NCI-H128 (cell line): ENCODE measurements around the gene VDAC2.
"Not testable (repeated sequence)": the region's sequence is repeated elsewhere in the genome, so short reads cannot be mapped to it uniquely, and the experiment has no call there.

Source experiments
- DNase-seq: peaks from one replicate; lab custom pipeline; 2025; ENCODE audit not compliant: unreplicated experiment; lab: John Stamatoyannopoulos, UW

The VDAC2 gene

DNA sequence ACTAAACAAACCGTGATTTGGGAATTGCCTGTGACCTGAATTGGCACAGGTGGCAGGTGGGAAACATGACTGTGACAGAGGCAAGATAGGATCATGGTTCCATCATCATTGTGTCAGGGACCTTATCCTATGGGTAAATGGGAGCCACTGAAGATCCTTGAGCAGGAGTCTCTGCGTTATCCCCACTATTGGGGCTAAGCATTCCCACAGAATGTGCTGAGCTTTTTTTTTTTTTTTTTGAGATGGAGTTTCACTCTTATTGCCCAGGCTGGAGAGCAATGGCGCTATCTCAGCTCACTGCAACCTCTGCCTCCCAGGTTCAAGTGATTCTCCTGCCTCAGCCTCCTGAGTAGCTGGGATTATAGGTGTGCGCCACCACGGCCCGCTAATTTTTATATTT lies 10.6 kb upstream of the VDAC2 start:
- DNase-seq: not testable (repeated sequence)

GRCh38 chr10:75201793-75202307 lies 8.7 kb upstream of the VDAC2 start:
- no peak for DNase-seq

DNA sequence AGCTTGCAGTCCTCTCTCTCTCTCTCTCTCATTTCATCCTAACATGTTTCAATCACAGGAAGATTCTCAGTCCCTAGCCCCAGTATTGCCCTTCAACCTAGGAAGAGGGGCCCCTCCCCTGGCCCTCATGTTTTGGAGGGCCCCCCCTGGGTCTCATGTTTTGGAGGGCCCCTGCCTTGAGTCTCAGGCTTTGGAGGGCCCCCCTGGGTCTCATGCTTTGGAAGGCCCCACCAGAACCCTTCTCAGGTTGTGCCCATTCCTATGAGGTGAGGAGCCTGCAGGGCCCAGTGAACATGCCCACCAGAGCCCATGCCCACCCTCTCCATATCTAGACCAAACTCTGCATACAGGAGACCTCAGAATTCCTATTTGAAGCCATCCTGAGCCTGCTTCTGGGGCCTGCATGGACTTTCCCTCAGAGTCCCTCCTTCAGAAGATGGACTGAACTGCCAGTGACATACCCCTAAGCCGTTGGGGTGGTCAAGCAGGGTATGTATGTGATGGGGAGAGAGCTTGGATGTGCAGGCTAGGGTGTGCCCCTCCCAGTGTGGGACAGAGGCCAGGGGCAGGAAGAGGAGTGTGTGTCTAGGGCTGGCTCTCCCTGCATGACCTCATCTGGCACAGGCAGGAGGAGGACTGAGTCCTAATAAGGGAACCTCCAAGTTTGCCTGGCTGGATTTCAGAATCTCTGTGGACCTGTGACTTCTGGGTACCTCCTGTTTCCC lies 8.1 kb upstream of the VDAC2 start:
- no peak for DNase-seq

DNA sequence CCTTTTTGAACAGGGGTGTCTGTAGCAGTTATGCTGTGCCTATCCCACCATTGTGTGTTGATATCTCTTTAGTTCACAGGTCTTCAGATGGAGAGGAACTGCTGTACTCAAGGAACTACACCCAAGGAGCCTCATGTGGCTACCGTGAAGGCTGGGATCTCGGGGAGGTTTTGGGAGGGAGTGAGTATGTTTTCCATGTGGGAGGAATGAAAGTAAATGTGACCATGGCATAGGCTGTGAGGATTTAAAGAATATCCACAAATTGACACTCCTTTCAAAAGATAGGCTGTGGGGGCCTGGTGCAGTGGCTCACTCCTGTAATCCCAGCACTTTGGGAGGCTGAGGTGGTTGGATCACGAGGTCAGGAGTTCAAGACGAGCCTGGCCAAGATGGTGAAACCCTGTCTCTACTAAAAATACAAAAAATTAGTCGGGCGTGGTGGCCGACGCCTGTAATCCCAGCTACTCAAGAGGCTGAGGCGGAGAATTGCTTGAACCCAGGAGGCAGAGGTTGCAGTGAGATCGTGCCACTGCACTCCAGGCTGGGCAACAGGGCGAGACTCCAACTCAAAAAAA lies 7.5 kb upstream of the VDAC2 start:
- DNase-seq: not testable (repeated sequence)

- DNase-seq: no peak
Measured at GRCh38 chr10:75203724-75204123, 6.9 kb upstream of the VDAC2 start.

- DNase-seq: no peak
Measured at GRCh38 chr10:75205908-75206307, 4.7 kb upstream of the VDAC2 start.

- DNase-seq: not testable (repeated sequence)
Measured at GRCh38 chr10:75206638-75207037, 4.0 kb upstream of the VDAC2 start.

GRCh38 chr10:75207079-75207856 lies 3.3 kb upstream of the VDAC2 start:
- no peak for DNase-seq

DNA sequence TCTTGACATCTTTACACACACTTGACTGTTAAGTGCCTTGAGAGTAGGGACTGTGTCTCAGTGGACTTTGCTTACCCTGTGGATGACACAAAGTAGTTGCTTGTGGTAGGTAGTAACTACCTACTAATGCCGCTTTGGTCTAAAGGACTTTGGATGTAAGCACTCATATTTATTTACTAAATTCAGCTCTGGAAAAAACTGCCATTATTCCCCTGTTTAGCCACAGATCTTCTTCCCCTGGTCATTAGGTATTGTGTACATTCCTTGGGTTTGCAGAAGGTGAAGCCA lies 2.8 kb upstream of the VDAC2 start:
- DNase-seq: no peak

DNA sequence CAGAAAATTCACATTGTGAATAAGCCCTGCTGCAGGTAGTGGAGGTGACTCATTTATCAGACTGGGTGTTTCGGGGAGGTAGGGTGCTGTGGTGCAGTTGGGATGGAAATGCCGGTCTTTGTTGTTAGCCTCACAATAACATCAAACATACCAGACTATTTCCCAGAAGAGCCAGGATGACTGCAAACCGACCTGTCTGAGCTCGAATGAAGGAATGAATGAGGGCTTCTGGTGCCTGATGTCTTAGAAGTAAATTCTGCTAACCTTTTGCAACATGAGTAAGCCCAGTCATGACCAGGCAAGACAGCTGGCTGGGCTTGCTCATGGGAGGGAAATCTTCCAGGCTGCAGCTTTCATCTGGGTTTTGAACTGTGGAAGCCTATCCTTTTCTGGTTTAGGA lies 2.4 kb upstream of the VDAC2 start:
- no peak for DNase-seq

- DNase-seq: no peak
Measured at GRCh38 chr10:75209086-75209920, 1.3 kb upstream of the VDAC2 start.

- no peak for DNase-seq
Measured at GRCh38 chr10:75209921-75210281, 695 bp upstream of the VDAC2 start.

DNA sequence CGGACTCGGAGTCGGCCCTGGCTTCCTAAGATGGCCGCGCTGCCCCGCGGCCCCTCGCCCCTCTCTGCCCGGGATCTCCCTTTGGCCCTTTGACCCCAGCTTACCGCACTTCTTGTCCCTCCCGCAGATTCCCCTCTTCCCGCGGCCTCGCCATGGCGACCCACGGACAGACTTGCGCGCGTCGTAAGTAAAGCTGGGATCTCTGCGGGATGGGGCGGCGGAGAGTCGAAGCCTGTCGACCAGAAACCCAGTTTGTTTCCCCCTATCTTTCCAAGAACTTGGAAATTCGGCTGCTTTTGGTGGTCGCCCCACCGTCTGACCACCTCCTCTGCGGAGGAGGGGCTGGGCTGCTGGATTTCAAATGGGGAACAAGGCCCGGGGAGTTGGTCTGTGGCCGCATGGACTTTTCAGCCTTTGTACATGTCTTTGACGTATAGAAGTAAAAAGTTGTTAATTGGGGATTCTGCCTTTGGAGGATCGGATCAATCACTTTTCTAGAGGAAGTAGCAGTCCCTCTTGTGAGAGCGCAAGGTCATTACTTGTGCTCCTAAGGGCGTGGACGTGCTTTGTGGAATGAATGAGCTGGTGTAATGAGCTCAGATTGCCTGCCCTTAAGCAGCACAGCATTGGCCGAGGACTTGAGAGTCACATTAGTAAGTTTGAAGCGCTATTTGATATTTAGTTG lies 553 bp downstream of the VDAC2 start:
- DNase-seq: no peak

DNA sequence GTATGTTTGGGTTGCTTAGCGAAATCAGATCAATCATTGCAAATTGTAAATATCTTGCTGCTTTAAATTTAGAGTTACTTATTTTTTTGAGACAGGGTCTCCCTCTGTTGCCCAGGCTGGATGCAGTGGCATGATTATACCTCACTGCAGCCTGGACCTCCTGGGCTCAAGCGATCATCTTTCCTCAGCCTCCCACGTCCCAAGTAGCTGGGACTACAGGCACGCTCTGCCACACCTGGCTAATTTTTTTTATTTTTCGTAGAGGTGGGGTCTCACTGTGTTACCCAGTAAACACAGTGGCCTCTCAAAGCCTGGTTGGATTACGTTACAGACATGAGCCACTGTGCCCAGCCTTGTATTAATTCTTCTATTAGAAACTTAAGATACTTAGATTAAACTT lies 1.7 kb downstream of the VDAC2 start:
- DNase-seq: no peak

DNA sequence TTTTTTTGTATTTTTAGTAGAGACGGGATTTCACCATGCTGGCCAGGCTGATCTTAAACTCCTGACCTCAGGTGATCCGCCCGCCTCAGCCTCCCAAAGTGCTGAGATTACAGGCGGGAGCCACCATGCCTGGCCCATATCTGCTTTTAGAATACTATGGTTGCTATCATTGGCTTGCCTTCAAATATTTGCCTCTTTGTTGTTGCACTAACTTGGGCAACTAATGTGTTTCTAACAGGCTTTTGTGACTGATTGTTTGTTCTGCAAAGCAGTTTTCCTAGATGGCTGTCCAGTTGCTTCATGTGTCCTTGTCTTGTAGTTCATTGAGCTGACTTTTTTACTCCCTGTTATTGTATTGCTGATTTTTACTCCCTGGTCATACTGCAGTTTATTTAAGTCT lies 9.7 kb downstream of the VDAC2 start:
- no peak for DNase-seq

GRCh38 chr10:75221492-75221891 lies 10.9 kb downstream of the VDAC2 start:
- DNase-seq: not testable (repeated sequence)

DNA sequence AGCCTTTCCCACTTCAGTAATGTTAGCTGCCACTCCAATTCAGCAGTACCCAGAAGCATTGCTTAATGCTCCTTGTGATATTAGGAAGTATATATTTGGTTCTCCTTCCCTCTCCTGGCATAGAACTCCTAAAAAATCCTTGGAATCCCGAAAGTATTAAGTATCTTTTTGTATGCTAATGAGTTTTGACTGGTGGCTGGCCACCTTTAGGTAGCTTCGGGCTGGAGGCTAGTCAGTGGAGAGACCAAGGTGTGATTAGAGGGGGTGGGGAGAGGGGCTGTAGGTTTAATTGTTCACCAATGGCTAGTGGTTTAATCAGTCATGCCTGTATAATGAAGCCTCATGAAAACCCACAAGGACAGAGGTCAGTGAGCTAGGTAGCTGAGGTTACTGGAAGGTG lies 12.9 kb downstream of the VDAC2 start:
- no peak for DNase-seq

- no peak for DNase-seq
Measured at GRCh38 chr10:75226095-75226494, 15.5 kb downstream of the VDAC2 start.

- no peak for DNase-seq
Measured at GRCh38 chr10:75226656-75227055, 16.1 kb downstream of the VDAC2 start.

- no peak for DNase-seq
Measured at GRCh38 chr10:75228278-75228677, 17.7 kb downstream of the VDAC2 start.

GRCh38 chr10:75228834-75229233 lies 18.2 kb downstream of the VDAC2 start:
- DNase-seq: no peak
